Astrocyte of the spinal cord (primary cell): ENCODE results near the gene EGFR.

Source experiments
- DNase-seq: peaks from one replicate; pipeline ENCODE4 v3.0.0; 2011; ENCODE audit warnings: low read depth, low spot score
- H3K4me3 ChIP-seq: 2 replicates; pipeline ENCODE4 v1.5.1; 2011; ENCODE audit warnings: low read depth, mild to moderate bottlenecking, low read length, moderate library complexity
- CTCF ChIP-seq: IDR thresholded peaks from 2 replicates; pipeline ENCODE4 v1.5.1; 2012; ENCODE audit warnings: low read depth, mild to moderate bottlenecking, low read length, inconsistent platforms
- in situ Hi-C: cut with HindIII; loops from 2 replicates; pipeline ENCODE4 v1.10.0; 2017; ENCODE audit warnings: low sequenced_read_pairs

EGFR gene

GRCh38 chr7:55258631-55259030 lies 239.8 kb downstream of the EGFR start:
- no peak for DNase-seq
- no peak for TF ChIP-seq CTCF
- H3K4me3 ChIP-seq = no peak overlapping the region
- in situ Hi-C loops = no loop called here

- no peak for TF ChIP-seq CTCF
- DNase-seq = no peak
- in situ Hi-C loops = no loop called here
- H3K4me3 ChIP-seq = no peak overlapping the region
Observed at GRCh38 chr7:55260171-55260570, 241.4 kb downstream of the EGFR start.

- in situ Hi-C loops = no loop called here
- no peak for TF ChIP-seq CTCF
- no peak for DNase-seq
- no peak overlapping the region for H3K4me3 ChIP-seq
Observed at GRCh38 chr7:55260676-55261385, 242.0 kb downstream of the EGFR start.
